PFSK-1 (cell line): ENCODE results near the gene ZNF816.

Experiments used
- FOXP2 ChIP-seq: optimal IDR thresholded peaks from 2 replicates; pipeline ENCODE3; 2011; ENCODE audit warnings: borderline replicate concordance, control low read depth, inconsistent platforms; ENCODE audit not compliant: insufficient read depth; ENCODE audit errors: extremely low read length, extremely low read depth
- POLR2AphosphoS5 ChIP-seq: IDR thresholded peaks from 2 replicates; pipeline ENCODE4 v1.6.1; 2012; ENCODE audit warnings: low read depth, mild to moderate bottlenecking, control low read depth, low read length, moderate library complexity
- TF ChIP-seq, protein P1 (sequence below), 2 experiments: IDR thresholded peaks; 2 replicates each; pipeline versions ENCODE4 v1.6.1 to v1.8.0; 2011 to 2012; ENCODE audit warnings: low read depth in 2 of 2, low read length in 2 of 2, control low read depth in 1 of 2, inconsistent platforms in 1 of 2, mild to moderate bottlenecking in 1 of 2, moderate library complexity in 1 of 2; ENCODE audit not compliant: insufficient read depth in 1 of 2

DNA sequence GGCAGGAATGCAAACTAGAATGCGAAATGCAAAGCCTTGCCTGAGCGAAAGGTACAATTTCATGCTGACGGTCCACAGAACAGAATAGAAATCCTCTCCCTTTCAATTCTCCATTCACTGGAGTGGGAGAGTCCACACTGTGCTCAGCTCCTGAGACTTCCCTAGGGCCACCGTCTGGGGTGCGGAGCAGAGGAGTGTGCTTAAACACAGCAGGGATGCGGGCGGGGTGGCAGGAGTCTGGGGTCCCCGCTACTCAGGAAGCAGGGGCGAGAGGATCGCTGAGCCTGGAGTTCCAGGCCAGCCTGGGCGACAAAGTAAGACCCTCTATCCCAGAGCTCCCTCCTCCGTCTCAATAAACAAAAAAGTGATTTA, 552 bp upstream of the ZNF816 start:
- TF ChIP-seq, protein P1, sequence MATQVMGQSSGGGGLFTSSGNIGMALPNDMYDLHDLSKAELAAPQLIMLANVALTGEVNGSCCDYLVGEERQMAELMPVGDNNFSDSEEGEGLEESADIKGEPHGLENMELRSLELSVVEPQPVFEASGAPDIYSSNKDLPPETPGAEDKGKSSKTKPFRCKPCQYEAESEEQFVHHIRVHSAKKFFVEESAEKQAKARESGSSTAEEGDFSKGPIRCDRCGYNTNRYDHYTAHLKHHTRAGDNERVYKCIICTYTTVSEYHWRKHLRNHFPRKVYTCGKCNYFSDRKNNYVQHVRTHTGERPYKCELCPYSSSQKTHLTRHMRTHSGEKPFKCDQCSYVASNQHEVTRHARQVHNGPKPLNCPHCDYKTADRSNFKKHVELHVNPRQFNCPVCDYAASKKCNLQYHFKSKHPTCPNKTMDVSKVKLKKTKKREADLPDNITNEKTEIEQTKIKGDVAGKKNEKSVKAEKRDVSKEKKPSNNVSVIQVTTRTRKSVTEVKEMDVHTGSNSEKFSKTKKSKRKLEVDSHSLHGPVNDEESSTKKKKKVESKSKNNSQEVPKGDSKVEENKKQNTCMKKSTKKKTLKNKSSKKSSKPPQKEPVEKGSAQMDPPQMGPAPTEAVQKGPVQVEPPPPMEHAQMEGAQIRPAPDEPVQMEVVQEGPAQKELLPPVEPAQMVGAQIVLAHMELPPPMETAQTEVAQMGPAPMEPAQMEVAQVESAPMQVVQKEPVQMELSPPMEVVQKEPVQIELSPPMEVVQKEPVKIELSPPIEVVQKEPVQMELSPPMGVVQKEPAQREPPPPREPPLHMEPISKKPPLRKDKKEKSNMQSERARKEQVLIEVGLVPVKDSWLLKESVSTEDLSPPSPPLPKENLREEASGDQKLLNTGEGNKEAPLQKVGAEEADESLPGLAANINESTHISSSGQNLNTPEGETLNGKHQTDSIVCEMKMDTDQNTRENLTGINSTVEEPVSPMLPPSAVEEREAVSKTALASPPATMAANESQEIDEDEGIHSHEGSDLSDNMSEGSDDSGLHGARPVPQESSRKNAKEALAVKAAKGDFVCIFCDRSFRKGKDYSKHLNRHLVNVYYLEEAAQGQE (IDR thresholded peaks at IDR 0.05; ENCODE audit: insufficient read depth in 1 of 2, low read depth in 2 of 2, low read length in 2 of 2): no peak
- TF ChIP-seq POLR2AphosphoS5 (no peak), FOXP2 (no peak)
